GM18951 (cell line): ENCODE data around the gene GALNT17.

Source experiments
- POLR2A ChIP-seq: IDR thresholded peaks from 4 replicates; pipeline ENCODE4 v1.6.1; 2011; ENCODE audit warnings: mild to moderate bottlenecking; ENCODE audit not compliant: insufficient read length, insufficient read depth; ENCODE audit errors: extremely low read depth
- in situ Hi-C: fragments of 300-500 bp; cut with MboI; formaldehyde crosslinking; loops from one replicate; pipeline ENCODE4 v1.12.0; 2022; ENCODE audit warnings: low sequenced_read_pairs, mixed read lengths, inconsistent platforms; ENCODE audit not compliant: unreplicated experiment

GALNT17 gene

DNA sequence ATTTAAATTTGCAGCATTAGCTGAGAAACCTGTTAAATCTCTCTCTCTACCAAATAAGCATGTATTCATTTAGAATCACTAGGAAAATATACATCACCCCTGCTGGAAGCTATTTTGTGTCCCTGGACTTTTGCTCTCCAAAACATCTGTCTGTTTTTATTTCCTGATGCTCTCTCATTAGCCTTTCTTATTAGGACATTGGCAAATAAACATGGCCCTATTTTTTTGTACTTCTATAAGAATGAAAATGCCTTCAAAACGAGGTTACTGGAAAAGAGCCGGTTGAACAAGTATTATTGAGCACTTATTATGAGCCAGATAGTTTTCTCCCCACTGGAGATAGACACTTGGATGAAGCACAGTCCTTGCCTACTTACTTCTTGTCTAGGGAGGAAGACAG, 206.9 kb downstream of the GALNT17 start:
- in situ Hi-C loops = no loop called here
- TF ChIP-seq POLR2A = no peak

DNA sequence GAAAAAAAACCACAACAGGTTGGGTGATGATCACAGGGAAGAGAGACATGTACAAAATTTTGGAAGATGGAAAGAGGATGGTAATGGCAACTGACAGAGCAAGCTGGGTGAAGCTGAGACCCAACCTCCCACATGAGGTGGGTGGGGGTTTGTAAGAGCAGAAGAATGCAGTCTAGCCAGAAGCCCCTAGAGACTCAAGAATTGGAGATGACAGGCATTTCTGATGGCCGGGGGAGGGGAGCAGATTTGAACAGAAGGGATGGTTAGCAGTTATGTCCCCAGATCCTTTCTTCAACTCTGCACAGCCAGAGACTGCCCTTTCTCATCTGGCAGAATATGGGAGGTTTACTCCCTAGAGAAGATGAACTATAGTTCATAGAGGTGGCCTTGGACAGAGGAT, 208.0 kb downstream of the GALNT17 start:
- no peak for TF ChIP-seq POLR2A
- in situ Hi-C loops = no loop called here

- in situ Hi-C loops = no loop called here
- no peak for TF ChIP-seq POLR2A
Observed at GRCh38 chr7:71342202-71342601, 210.3 kb downstream of the GALNT17 start.

DNA sequence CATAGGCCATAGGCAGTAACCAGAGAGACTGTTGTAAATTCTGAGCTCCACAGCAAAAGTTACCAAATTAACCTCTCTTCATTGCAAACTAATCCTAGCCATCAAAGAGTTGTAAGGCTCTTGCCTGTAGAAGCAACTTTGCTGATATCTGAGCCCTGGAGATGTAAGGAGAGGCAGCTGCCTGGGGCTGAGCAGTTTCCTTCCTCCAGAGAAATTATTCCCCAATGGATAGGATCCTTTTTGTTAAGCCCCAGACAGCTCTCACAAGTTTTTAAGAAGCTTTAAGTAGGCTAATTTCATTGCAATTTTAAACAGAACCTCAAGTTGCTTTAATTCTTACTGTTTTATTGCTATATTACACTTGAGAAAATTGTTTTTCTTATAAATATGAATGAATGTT, 211.1 kb downstream of the GALNT17 start:
- TF ChIP-seq POLR2A = no peak
- in situ Hi-C loops = no loop called here

GRCh38 chr7:71343892-71344291, 211.9 kb downstream of the GALNT17 start:
- in situ Hi-C loops = no loop called here
- no peak for TF ChIP-seq POLR2A

DNA sequence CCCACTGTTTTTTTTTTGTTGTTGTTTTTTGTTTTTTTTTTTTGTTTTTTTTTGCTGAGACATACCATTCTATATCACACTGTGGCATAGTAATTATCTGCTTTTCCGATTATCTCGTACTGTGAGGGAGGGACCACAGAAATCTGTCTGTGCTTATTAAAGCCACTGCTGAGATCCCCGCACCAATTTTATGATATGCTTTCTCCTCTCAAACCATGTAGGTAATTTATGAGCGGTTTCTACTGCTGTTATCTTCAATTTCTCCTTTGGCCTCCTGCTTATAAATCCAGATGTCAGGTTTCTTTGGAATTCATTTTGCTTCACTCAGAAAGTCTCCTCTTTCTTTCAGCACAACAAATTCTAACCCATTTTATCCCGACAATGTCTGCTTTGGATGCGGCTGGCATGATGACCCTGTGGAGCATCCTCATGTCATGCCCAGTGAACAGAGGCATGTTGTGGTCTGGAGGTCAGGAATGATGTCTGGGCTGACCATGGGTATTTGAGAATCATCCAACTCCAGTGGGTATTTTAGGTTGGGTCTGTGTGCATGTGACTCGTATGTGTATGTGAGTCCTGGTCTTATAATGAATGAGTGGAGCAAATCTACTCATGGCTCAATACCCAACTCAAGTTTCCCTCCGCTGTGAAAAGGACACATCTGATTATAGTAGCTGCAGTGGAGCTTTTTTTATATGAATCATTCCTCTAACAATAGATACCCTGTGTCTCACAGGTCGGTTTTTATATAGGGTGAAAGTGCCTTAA, 213.4 kb downstream of the GALNT17 start:
- in situ Hi-C loops = no loop called here
- TF ChIP-seq POLR2A = no peak

GRCh38 chr7:71348821-71349681, 217.1 kb downstream of the GALNT17 start:
- in situ Hi-C loops = no loop called here
- no peak for TF ChIP-seq POLR2A

DNA sequence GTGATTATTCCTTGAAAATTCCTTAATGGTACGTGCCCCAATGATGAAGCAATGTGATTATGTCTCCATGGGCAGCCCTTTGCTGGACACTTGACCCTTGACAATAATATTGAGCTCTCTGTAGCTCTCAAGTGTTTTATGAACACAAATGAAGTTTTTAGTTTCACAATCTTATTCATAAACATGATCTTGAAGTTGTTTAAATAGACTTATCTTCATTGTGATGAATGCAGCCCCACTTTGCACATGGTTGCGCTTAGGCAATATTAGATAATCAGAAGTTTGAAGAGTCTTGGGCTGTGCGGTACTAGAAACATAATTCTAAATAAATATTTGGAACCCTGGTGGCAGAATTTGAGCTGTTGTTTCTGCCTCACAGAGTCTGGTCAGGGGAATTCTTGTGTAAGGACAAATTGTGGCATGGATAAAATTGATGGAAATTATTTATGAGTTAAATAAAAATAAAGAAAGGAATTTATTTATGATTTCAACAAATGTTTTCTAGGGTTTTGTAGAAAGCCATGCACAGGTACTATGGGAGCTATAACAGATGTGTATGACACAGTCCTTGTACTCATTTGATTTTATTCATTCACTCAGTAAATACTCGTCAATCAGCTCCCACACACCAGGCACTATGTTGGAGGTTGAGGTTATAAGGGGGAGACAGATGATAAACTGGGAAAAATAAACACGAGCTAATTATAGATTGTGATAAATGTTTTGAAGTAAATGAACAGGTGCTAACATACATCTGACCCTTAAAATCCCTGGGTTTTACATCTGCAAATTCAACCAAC, 217.9 kb downstream of the GALNT17 start:
- in situ Hi-C loops = no loop called here
- TF ChIP-seq POLR2A = no peak

GRCh38 chr7:71350680-71351079, 218.7 kb downstream of the GALNT17 start:
- in situ Hi-C loops = no loop called here
- no peak for TF ChIP-seq POLR2A

- in situ Hi-C loops = no loop called here
- no peak for TF ChIP-seq POLR2A
Observed at GRCh38 chr7:71354716-71355115, 222.8 kb downstream of the GALNT17 start.

- TF ChIP-seq POLR2A = no peak
- in situ Hi-C loops = no loop called here
Observed at GRCh38 chr7:71361451-71362032, 229.6 kb downstream of the GALNT17 start.

DNA sequence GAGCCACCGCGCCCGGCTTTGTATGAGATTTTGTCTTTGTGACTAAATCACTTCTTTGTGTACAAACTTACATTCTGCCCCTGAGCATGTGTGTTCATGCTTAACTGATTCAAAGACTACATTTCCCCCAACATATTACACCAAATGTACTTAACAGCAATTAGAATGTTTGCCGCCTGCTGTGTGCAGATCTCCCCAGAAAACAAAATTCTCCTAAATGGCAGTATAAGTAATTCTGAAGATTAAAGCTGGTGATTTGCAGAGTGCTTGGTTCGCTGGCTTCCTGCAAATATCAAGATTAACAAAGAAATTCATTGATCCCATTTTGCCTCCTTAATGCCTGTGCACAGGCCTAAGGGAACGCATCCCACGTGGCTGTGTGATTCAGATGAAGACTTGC, 230.3 kb downstream of the GALNT17 start:
- no peak for TF ChIP-seq POLR2A
- in situ Hi-C loops = no loop called here

- TF ChIP-seq POLR2A = no peak
- in situ Hi-C loops = no loop called here
Observed at GRCh38 chr7:71363223-71363622, 231.3 kb downstream of the GALNT17 start.
